ENCODE results near the gene KCTD10. TPM values are rescaled to one million over a fixed set of nuclear protein-coding genes. Genes with fewer than 3 reads are reported as not detected.
A peak's percentile ranks its signal among the peaks of the same experiment; 100 is the strongest.

KCTD10 gene
- polyA plus RNA-seq, 2 of the 4 experiments (the other 2 are of a cell fraction), result 43.5 to 50.4 TPM

GRCh38 chr12:109433618-109434017, 43.5 kb downstream of the KCTD10 start:
- ChIA-PET CTCF (interaction anchor here (0.7 to 3.1 kb wide), 28 partner anchors 8 to 342 kb away, joined by 3 to 24 read pairs (median 4); no protein-coding TSS in a partner anchor), POLR2A (no interaction called here)
- ATAC-seq (peak; percentile 68 to 88; a peak in 3 of 6 replicates), DNase-seq (ENCODE audit: low read depth in 1 of 2, low spot score in 1 of 2) (peak in 1 of 2 experiments; percentile 43), FAIRE-seq (no peak)
- Histone ChIP-seq H3K4me3 (no peak overlapping the region), H3K9me3 (no peaks in the 10 kb centered on the region), H3K4me2 (no peak overlapping the region), H3K4me1 (0 out of 3 replicates have a peak, but pooled peaks cover 3% of the 10 kb centered on the region), H3K27ac (no peak overlapping the region)
- TF ChIP-seq ATOH8 (CRISPR knock-in tag; IDR thresholded peaks at IDR 0.05; ENCODE audit: low read depth) (no peak), USF2 (IDR thresholded peaks at IDR 0.05) (no peak), JUNB (IDR thresholded peaks at IDR 0.05) (no peak), RAD21 (conservative IDR thresholded peaks at IDR 0.05 in 1 of 2, IDR thresholded peaks at IDR 0.05 in 1 of 2) (no peak), HOXB13 (CRISPR knock-in tag; IDR thresholded peaks at IDR 0.05; ENCODE audit: low read depth) (no peak), POLR2A (IDR thresholded peaks at IDR 0.05; ENCODE audit: low read length) (no peak), NR3C1 (IDR thresholded peaks at IDR 0.05) (no peak), EP300 (IDR thresholded peaks at IDR 0.05) (no peak), REST (IDR thresholded peaks at IDR 0.05) (no peak)
- WGBS (ENCODE audit: missing lambda C conversion rate), result 61% methylated on average over 4 of the region's 4 CpGs

- Histone ChIP-seq H3K4me3 (no peak overlapping the region), H3K9me3 (no peaks in the 10 kb centered on the region), H3K4me1 (0 out of 3 replicates have a peak, but pooled peaks cover 3% of the 10 kb centered on the region), H3K4me2 (peak overlapping the region; percentile 52), H3K27ac (no peak overlapping the region)
- TF ChIP-seq MAFK (IDR thresholded peaks at IDR 0.05; ENCODE audit: partially characterized antibody), result no peak
- TF ChIP-seq RAD21 (conservative IDR thresholded peaks at IDR 0.05 in 1 of 2, IDR thresholded peaks at IDR 0.05 in 1 of 2), result peak; percentile 54 to 63; a peak in 4 of 5 replicates
- TF ChIP-seq CHD2 (IDR thresholded peaks at IDR 0.05; ENCODE audit: low read length, partially characterized antibody), result no peak
- TF ChIP-seq CBX8 (IDR thresholded peaks at IDR 0.05), result no peak
- peak; percentile 82 for TF ChIP-seq CTCF (IDR thresholded peaks at IDR 0.05)
- TF ChIP-seq SMC3 (IDR thresholded peaks at IDR 0.05), result peak; percentile 62
- ChIA-PET POLR2A (no interaction called here), CTCF (interaction anchor here (0.7 to 2.4 kb wide), 27 partner anchors 8 to 343 kb away, joined by 3 to 24 read pairs (median 4); no protein-coding TSS in a partner anchor)
- DNase-seq (ENCODE audit: low read depth in 1 of 2, low spot score in 1 of 2), result peak; percentile 69 to 89
- 19% methylated on average over 14 of the region's 14 CpGs for WGBS (ENCODE audit: missing lambda C conversion rate)
- peak; percentile 92 to 93 for ATAC-seq
- peak; percentile 23 for FAIRE-seq
Measured at GRCh38 chr12:109432842-109433304, 44.2 kb downstream of the KCTD10 start.

- ChIA-PET CTCF (interaction anchor here (0.8 to 2.4 kb wide), 24 partner anchors 9 to 343 kb away, joined by 3 to 24 read pairs (median 4); no protein-coding TSS in a partner anchor), POLR2A (no interaction called here)
- Histone ChIP-seq H3K4me1 (0 out of 3 replicates have a peak, but pooled peaks cover 3% of the 10 kb centered on the region), H3K9me3 (no peaks in the 10 kb centered on the region), H3K27ac (no peak overlapping the region), H3K4me3 (no peak overlapping the region), H3K4me2 (peak overlapping the region; percentile 52)
- DNase-seq (ENCODE audit: low read depth in 1 of 2, low spot score in 1 of 2) (no peak), ATAC-seq (0 out of 6 replicates have a peak, but pooled peaks of 1 of the 2 experiments have one; percentile 4), FAIRE-seq (no peak)
- WGBS (ENCODE audit: missing lambda C conversion rate), result 6% methylated on average over 6 of the region's 6 CpGs
- TF ChIP-seq PBX3 (IDR thresholded peaks at IDR 0.05) (no peak), NFE2L2 (conservative IDR thresholded peaks at IDR 0.05; ENCODE audit: low read length) (no peak), CHD4 (IDR thresholded peaks at IDR 0.05; ENCODE audit: borderline replicate concordance) (no peak), BCL3 (IDR thresholded peaks at IDR 0.05) (no peak), HDAC2 (IDR thresholded peaks at IDR 0.05) (no peak), EP300 (IDR thresholded peaks at IDR 0.05) (no peak), HOXB5 (CRISPR knock-in tag; IDR thresholded peaks at IDR 0.05) (no peak)
Measured at GRCh38 chr12:109432431-109432830, 44.7 kb downstream of the KCTD10 start.

All from A549 (cell line).